SU-DHL-6 (cell line): ENCODE data around the gene BEST2.

ENCODE experiments used
- H2AFZ ChIP-seq: fragments of 200-600 bp; sonication (generic); 2 replicates; pipeline ENCODE4 v1.6.1; 2014; ENCODE audit warnings: low read depth, mild to moderate bottlenecking, moderate library complexity, mixed read lengths, antibody characterized with exemption, low read length; ENCODE audit not compliant: severe bottlenecking
- H3F3A ChIP-seq: fragments of 200-600 bp; shearing (Covaris generic); 2 replicates; pipeline ENCODE4 v1.6.0; 2016; ENCODE audit warnings: antibody characterized with exemption, mild to moderate bottlenecking; ENCODE audit not compliant: insufficient read depth
- H3K27ac ChIP-seq: fragments of 200-600 bp; sonication (generic); 2 replicates; pipeline ENCODE4 v1.5.1; 2016; ENCODE audit warnings: low read depth, mild to moderate bottlenecking, low read length, moderate library complexity, mixed read lengths
- H3K27me3 ChIP-seq: fragments of 200-600 bp; sonication (generic), shearing (Covaris generic); 2 replicates; pipeline ENCODE4 v1.6.0; 2014; ENCODE audit warnings: mild to moderate bottlenecking, low read length
- H3K36me3 ChIP-seq: fragments of 200-600 bp; sonication (generic); 2 replicates; pipeline ENCODE4 v1.6.1; 2014; ENCODE audit warnings: mild to moderate bottlenecking, low read length, mixed read lengths
- H3K4me2 ChIP-seq: fragments of 300-600, 200-600 bp; shearing (Covaris generic), sonication (generic); 2 replicates; pipeline ENCODE4 v1.6.0; 2014; ENCODE audit warnings: low read length, low read depth, mild to moderate bottlenecking; ENCODE audit not compliant: poor library complexity, severe bottlenecking
- H3K4me3 ChIP-seq: fragments of 200-600 bp; sonication (generic); 2 replicates; pipeline ENCODE4 v1.5.1; 2014; ENCODE audit warnings: antibody characterized with exemption, low read length, mild to moderate bottlenecking, mixed read lengths; ENCODE audit not compliant: insufficient read depth, poor library complexity, severe bottlenecking
- H3K79me2 ChIP-seq: fragments of 200-600 bp; sonication (generic); 2 replicates; pipeline ENCODE4 v1.6.1; 2014; ENCODE audit warnings: mild to moderate bottlenecking, low read length, moderate library complexity; ENCODE audit not compliant: insufficient read depth
- H3K9ac ChIP-seq: fragments of 200-600 bp; sonication (generic); 2 replicates; pipeline ENCODE4 v1.7.0; 2014; ENCODE audit warnings: mild to moderate bottlenecking, low read length
- H3K9me2 ChIP-seq: fragments of 200-600 bp; sonication (generic); replicated peaks from 2 replicates; pipeline ENCODE4 v1.6.1; 2014; ENCODE audit warnings: low read length; ENCODE audit not compliant: insufficient read depth
- H3K9me3 ChIP-seq: fragments of 200-600 bp; sonication (generic); 2 replicates; pipeline ENCODE4 v1.6.1; 2014; ENCODE audit warnings: low read length, mixed read lengths; ENCODE audit not compliant: insufficient read depth
- H4K20me1 ChIP-seq: fragments of 200-600 bp; sonication (generic); 2 replicates; pipeline ENCODE4 v1.6.1; 2014; ENCODE audit warnings: low read depth, mild to moderate bottlenecking, antibody characterized with exemption, low read length, moderate library complexity, mixed read lengths
- CTCF ChIP-seq: fragments of 200-600 bp; sonication (generic); IDR thresholded peaks from one replicate; pipeline ENCODE4 v1.5.1; 2017; ENCODE audit warnings: antibody characterized with exemption, mild to moderate bottlenecking, low read length, moderate library complexity; ENCODE audit not compliant: insufficient read depth, poor library complexity, severe bottlenecking
- EZH2phosphoT487 ChIP-seq: fragments of 200-600 bp; sonication (generic), shearing (Covaris generic); conservative IDR thresholded peaks from 2 replicates; pipeline ENCODE4 v1.6.1; 2018; ENCODE audit warnings: mild to moderate bottlenecking, antibody characterized with exemption, low read length, moderate library complexity, mixed read lengths

Gene BEST2

GRCh38 chr19:12777217-12778016, 25.8 kb downstream of the BEST2 start:
- peak; percentile 94 for TF ChIP-seq CTCF
- no peak for TF ChIP-seq EZH2phosphoT487
- Histone ChIP-seq H4K20me1 (no peaks in the 10 kb centered on the region), H3K79me2 (no peaks in the 10 kb centered on the region), H3F3A (no peaks in the 10 kb centered on the region), H3K9me3 (no peaks in the 10 kb centered on the region), H3K27me3 (no peaks in the 10 kb centered on the region), H3K4me2 (peak overlapping the region; percentile 53), H2AFZ (peak overlapping the region; percentile 70), H3K9ac (peak overlapping the region; percentile 39; the same call in 1 of the 2 replicates), H3K9me2 (no peaks in the 10 kb centered on the region), H3K4me3 (peak overlapping the region; percentile 9), H3K36me3 (no peaks in the 10 kb centered on the region), H3K27ac (no peak overlapping the region)

GRCh38 chr19:12778017-12778904, 26.7 kb downstream of the BEST2 start:
- no peaks in the 10 kb centered on the region for H3K79me2 ChIP-seq
- H3K4me3 ChIP-seq: peak overlapping the region; percentile 9
- peak overlapping the region; percentile 53 for H3K4me2 ChIP-seq
- no peak overlapping the region for H3K27ac ChIP-seq
- peak overlapping the region; percentile 39; the same call in 1 of the 2 replicates for H3K9ac ChIP-seq
- H3F3A ChIP-seq: no peaks in the 10 kb centered on the region
- no peaks in the 10 kb centered on the region for H3K9me3 ChIP-seq
- H3K27me3 ChIP-seq: no peaks in the 10 kb centered on the region
- H4K20me1 ChIP-seq: no peaks in the 10 kb centered on the region
- peak overlapping the region; percentile 70 for H2AFZ ChIP-seq
- TF ChIP-seq CTCF (no peak), EZH2phosphoT487 (no peak)
- no peaks in the 10 kb centered on the region for H3K36me3 ChIP-seq
- H3K9me2 ChIP-seq: no peaks in the 10 kb centered on the region

DNA sequence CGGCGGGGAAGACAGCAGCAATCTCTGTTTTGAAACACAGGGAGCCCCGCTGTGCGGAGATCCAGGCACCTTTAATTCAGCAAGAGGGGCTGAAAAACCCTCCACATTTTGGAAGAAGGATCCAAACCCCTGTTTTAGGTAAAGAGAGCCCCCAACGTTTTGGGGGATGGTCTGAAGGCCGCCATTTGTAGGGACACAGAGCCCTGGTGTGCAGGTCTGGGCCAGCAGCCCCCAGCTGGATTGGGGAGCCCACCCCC, 27.2 kb downstream of the BEST2 start:
- Histone ChIP-seq H3K4me3 (no peak overlapping the region), H3K9me2 (no peaks in the 10 kb centered on the region), H3K9ac (no peak overlapping the region), H2AFZ (no peak overlapping the region), H3K27ac (no peak overlapping the region), H4K20me1 (no peaks in the 10 kb centered on the region), H3K9me3 (no peaks in the 10 kb centered on the region), H3K27me3 (no peaks in the 10 kb centered on the region), H3F3A (no peaks in the 10 kb centered on the region), H3K4me2 (no peak overlapping the region), H3K36me3 (no peaks in the 10 kb centered on the region), H3K79me2 (no peaks in the 10 kb centered on the region)
- TF ChIP-seq CTCF (no peak), EZH2phosphoT487 (no peak)
